A549 (cell line): ENCODE data around the gene POMT1. TPM values are rescaled to one million over a fixed set of nuclear protein-coding genes. Genes with fewer than 3 reads are reported as not detected.

Experiments
- ATAC-seq, 2 experiments: fragments of 200-7000 bp in 1 of 2; fragments of >200 bp in 1 of 2; cut with Nextera tagmentation in 1 of 2; cut with Tn5 transposase in 1 of 2; 3 replicates each; pipeline versions ENCODE4 v1.8.0 to v1.9.1; 2018 to 2020; ENCODE audit warnings: mild to moderate bottlenecking in 1 of 2, moderate library complexity in 1 of 2
- CTCF ChIA-PET: fragments of 300-600 bp; sonication (Branson Sonifier 250); formaldehyde crosslinking; extraction: SDS; loops from one replicate; lab custom pipeline; 2021; ENCODE audit warnings: antibody characterized with exemption, inconsistent platforms; lab: Yijun Ruan, JAX
- POLR2A ChIA-PET: fragments of 350-600 bp; formaldehyde crosslinking; extraction: SDS; loops from one replicate; lab custom pipeline; 2021; ENCODE audit warnings: antibody characterized with exemption, inconsistent platforms; lab: Yijun Ruan, JAX
- DNase-seq, 2 experiments: peaks; one replicate each; pipeline versions ENCODE4 v3.0.0 to v3.0.0-alpha.2; 2011 to 2016; ENCODE audit warnings: low read depth in 1 of 2, low spot score in 1 of 2
- FAIRE-seq: peaks from 2 replicates; lab custom pipeline; 2011; peaks lifted over from hg19 to GRCh38; lab: Jason Lieb, UNC
- H3K27ac ChIP-seq, 2 experiments: fragments of >200 bp; sonication (Bioruptor Twin); formaldehyde crosslinking; 3 replicates each; pipeline ENCODE4 v1.5.1; 2016 to 2017
- H3K4me1 ChIP-seq: fragments of >200 bp; sonication (Bioruptor Twin); formaldehyde crosslinking; 3 replicates; pipeline ENCODE4 v1.6.1; 2016
- H3K4me2 ChIP-seq: fragments of >200 bp; sonication (Bioruptor Twin); formaldehyde crosslinking; 3 replicates; pipeline ENCODE4 v1.6.1; 2016
- H3K4me3 ChIP-seq: fragments of >200 bp; sonication (Bioruptor Twin); formaldehyde crosslinking; 3 replicates; pipeline ENCODE4 v1.5.1; 2016
- H3K9me3 ChIP-seq: fragments of >200 bp; sonication (Bioruptor Twin); formaldehyde crosslinking; 3 replicates; pipeline ENCODE4 v1.6.1; 2016
- CBX8 ChIP-seq: fragments of 200-600 bp; sonication (generic); IDR thresholded peaks from 2 replicates; pipeline ENCODE4 v1.6.1; 2016
- CEBPB ChIP-seq, 2 experiments: fragments of >200 bp in 1 of 2; sonication (Bioruptor Twin) in 1 of 2; formaldehyde crosslinking in 1 of 2; IDR thresholded peaks; 2 replicates each; pipeline ENCODE4 v1.6.1; 2012 to 2016
- EHF ChIP-seq: fragments of 250-450 bp; sonication (Bioruptor Pico); IDR thresholded peaks from 2 replicates; pipeline ENCODE4 v1.5.0; 2020; ENCODE audit warnings: mild to moderate bottlenecking
- EHMT2 ChIP-seq: fragments of 200-600 bp; sonication (generic); IDR thresholded peaks from 2 replicates; pipeline ENCODE4 v1.6.1; 2016; ENCODE audit warnings: antibody characterized with exemption, low read depth, mild to moderate bottlenecking, moderate library complexity
- ESRRA ChIP-seq: fragments of 150-350 bp; IDR thresholded peaks from 2 replicates; pipeline ENCODE4 v1.6.1; 2014; ENCODE audit warnings: mild to moderate bottlenecking, low read length, borderline replicate concordance
- FOSL2 ChIP-seq, 2 experiments: fragments of 450-650 bp in 1 of 2; fragments of >200 bp in 1 of 2; sonication (Bioruptor Twin) in 1 of 2; formaldehyde crosslinking; IDR thresholded peaks; 2 replicates each; pipeline versions ENCODE4 v1.5.0 to v1.6.1; 2016 to 2020; ENCODE audit warnings: mild to moderate bottlenecking in 1 of 2, moderate library complexity in 1 of 2
- GATA3 ChIP-seq: IDR thresholded peaks from 2 replicates; pipeline ENCODE4 v1.6.1; 2012; ENCODE audit warnings: borderline replicate concordance
- HOXB13 ChIP-seq: fragments of 250-450 bp; sonication (Bioruptor Pico); IDR thresholded peaks from 2 replicates; pipeline ENCODE4 v1.5.0; 2020; ENCODE audit warnings: low read depth, mild to moderate bottlenecking, moderate library complexity
- HOXB5 ChIP-seq: fragments of 250-450 bp; sonication (Bioruptor Pico); IDR thresholded peaks from 2 replicates; pipeline ENCODE4 v1.5.0; 2020; ENCODE audit warnings: mild to moderate bottlenecking, moderate library complexity
- JUN ChIP-seq, 2 experiments: fragments of >200 bp; sonication (Bioruptor Twin); formaldehyde crosslinking; IDR thresholded peaks; 2 replicates in 1 of 2; 3 replicates in 1 of 2; pipeline ENCODE4 v1.6.1; 2016 to 2017
- MAZ ChIP-seq: fragments of 150-350 bp; IDR thresholded peaks from 2 replicates; pipeline ENCODE4 v1.6.1; 2014; ENCODE audit warnings: antibody characterized with exemption, low read depth, low read length, borderline replicate concordance
- NPAS2 ChIP-seq: fragments of 250-450 bp; sonication (Bioruptor Pico); IDR thresholded peaks from 2 replicates; pipeline ENCODE4 v1.8.0; 2022; ENCODE audit warnings: mild to moderate bottlenecking, moderate library complexity, borderline replicate concordance
- NR3C1 ChIP-seq: fragments of >200 bp; sonication (Bioruptor Twin); formaldehyde crosslinking; IDR thresholded peaks from 3 replicates; pipeline ENCODE4 v1.6.1; 2017
- POLR2A ChIP-seq: IDR thresholded peaks from 2 replicates; pipeline ENCODE4 v1.6.1; 2012; ENCODE audit warnings: mild to moderate bottlenecking, low read length
- RARB ChIP-seq: fragments of 250-450 bp; sonication (Bioruptor Pico); IDR thresholded peaks from 2 replicates; pipeline ENCODE4 v1.8.0; 2021; ENCODE audit warnings: mild to moderate bottlenecking, moderate library complexity
- RNF2 ChIP-seq: fragments of 200-600 bp; sonication (generic); IDR thresholded peaks from 2 replicates; pipeline ENCODE4 v1.6.1; 2016; ENCODE audit warnings: low read depth, mild to moderate bottlenecking, antibody characterized with exemption, moderate library complexity, borderline replicate concordance
- TP53 ChIP-seq: fragments of 250-450 bp; sonication (Bioruptor Pico); IDR thresholded peaks from 2 replicates; pipeline ENCODE4 v1.5.0; 2021; ENCODE audit warnings: mild to moderate bottlenecking, moderate library complexity
- WGBS: methylation state at CpG from one replicate; pipeline ENCODE4 v1.1.6; 2017; ENCODE audit errors: missing lambda C conversion rate; 5-methylcytosine and 5-hydroxymethylcytosine counted together
- polyA plus RNA-seq, 4 experiments: library from polyadenylated mRNA; depleted of rRNA in 3 of 4; stranded (reverse); fragments of >200 nt; fragmentation: RNase III in 1 of 4; extraction: RNeasy Plus Mini Kit Qiagen cat#74134 plus additional on column Dnase treatment in 1 of 4; gene quantifications; 2 replicates in 3 of 4; 3 replicates in 1 of 4; pipeline ENCODE4 v1.2.3, GENCODE V29; 2011 to 2017
- TF ChIP-seq, protein P1 (sequence below): fragments of 450-650 bp; IDR thresholded peaks from 2 replicates; pipeline ENCODE4 v1.6.1; 2014; ENCODE audit warnings: antibody characterized with exemption
- TF ChIP-seq, protein P2 (sequence below): IDR thresholded peaks from 2 replicates; pipeline ENCODE4 v1.6.1; 2012; ENCODE audit warnings: low read depth, borderline replicate concordance

The POMT1 gene
- polyA plus RNA-seq, 2 of the 4 experiments (the other 2 are of a cell fraction): 16.5 to 17.7 TPM

DNA sequence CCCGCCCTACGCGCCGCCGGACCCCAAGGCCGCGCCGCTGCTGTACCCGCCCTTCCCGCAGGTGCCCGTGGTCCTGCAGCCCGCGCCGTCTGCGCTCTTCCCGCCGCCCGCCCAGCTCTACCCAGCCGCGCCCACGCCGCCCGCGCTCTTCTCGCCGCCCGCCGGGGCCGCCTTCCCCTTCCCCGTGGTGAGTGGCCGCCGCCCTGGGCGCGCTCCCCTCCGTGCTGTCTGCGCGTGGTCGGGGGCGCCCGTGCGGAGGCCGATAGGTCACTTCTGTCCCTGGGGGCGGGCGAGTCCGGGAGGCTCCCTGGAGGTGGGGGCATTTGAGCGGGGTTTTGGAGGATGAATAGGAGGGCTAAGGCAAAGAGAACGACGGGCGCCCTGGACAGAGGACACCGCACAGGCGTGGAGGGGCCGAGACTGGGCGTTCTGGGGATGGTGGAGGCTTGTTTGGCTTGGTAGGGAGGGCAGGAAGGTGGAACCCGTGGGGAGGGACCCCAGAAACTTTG lies 52.2 kb downstream of the POMT1 start:
- WGBS: 95% methylated on average over 31 of the region's 54 CpGs
- ChIA-PET CTCF (interaction anchor here (0.6 kb wide), 1 partner anchor 13 kb away, joined by 4 read pairs; no protein-coding TSS in a partner anchor), POLR2A (no interaction called here)
- no peak overlapping the region for H3K27ac ChIP-seq
- H3K4me1 ChIP-seq: no peaks in the 10 kb centered on the region
- ATAC-seq: no peak
- TF ChIP-seq NPAS2 (CRISPR knock-in tag): no peak
- TF ChIP-seq CEBPB (IDR thresholded peaks at IDR 0.05): no peak
- TF ChIP-seq POLR2A: no peak
- TF ChIP-seq ESRRA: no peak
- no peak for FAIRE-seq
- H3K4me3 ChIP-seq: no peak overlapping the region
- no peaks in the 10 kb centered on the region for H3K9me3 ChIP-seq
- no peak for DNase-seq
- no peak overlapping the region for H3K4me2 ChIP-seq

DNA sequence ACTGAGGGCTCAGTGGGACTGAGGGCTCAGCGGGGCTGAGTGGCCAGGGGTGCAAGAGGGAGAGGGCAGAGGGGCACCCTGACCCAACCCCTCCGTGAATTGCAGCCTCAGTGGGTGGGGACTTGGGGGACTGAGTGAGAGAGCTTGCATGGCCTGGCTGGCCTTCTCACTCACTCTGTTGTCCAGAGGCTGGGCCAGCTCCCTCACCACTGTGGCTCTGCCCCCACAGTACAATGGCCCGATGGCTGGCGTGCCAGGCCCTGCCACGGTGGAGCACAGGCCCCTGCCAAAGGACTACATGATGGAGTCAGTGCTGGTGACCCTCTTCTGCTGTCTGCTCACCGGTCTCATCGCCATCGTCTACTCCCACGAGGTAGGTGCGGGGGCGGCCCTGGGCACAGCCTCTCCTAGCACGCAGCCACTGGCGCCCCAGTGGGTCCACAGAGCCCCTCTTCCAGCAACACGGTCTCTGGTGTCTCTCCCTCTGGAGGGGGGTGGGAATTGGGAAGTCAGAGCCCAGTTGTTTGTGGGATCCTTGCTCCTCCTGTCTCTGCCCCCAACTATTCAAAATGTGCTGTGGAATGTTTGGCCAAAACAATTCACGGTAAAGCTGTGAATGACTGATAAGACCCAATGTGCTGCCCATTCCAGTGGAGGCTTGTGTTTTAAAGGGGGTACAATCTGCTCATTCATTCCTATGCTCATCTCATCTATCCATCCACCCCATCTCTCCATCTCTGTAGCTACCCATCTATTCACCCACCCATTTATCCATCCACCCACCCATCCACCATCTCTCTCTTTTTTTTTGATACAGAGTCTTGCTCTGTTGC lies 53.3 kb downstream of the POMT1 start:
- TF ChIP-seq, protein P1, sequence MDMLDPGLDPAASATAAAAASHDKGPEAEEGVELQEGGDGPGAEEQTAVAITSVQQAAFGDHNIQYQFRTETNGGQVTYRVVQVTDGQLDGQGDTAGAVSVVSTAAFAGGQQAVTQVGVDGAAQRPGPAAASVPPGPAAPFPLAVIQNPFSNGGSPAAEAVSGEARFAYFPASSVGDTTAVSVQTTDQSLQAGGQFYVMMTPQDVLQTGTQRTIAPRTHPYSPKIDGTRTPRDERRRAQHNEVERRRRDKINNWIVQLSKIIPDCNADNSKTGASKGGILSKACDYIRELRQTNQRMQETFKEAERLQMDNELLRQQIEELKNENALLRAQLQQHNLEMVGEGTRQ: no peak
- TF ChIP-seq FOSL2 (IDR thresholded peaks at IDR 0.05): no peak
- no peak for TF ChIP-seq FOSL2 (CRISPR knock-in tag; IDR thresholded peaks at IDR 0.05)
- TF ChIP-seq RARB (CRISPR knock-in tag): no peak
- TF ChIP-seq, protein P2, sequence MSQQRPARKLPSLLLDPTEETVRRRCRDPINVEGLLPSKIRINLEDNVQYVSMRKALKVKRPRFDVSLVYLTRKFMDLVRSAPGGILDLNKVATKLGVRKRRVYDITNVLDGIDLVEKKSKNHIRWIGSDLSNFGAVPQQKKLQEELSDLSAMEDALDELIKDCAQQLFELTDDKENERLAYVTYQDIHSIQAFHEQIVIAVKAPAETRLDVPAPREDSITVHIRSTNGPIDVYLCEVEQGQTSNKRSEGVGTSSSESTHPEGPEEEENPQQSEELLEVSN: no peak
- no peak for TF ChIP-seq POLR2A
- TF ChIP-seq MAZ: no peak
- TF ChIP-seq CBX8: no peak
- TF ChIP-seq HOXB5 (CRISPR knock-in tag): no peak
- no peak for TF ChIP-seq HOXB13 (CRISPR knock-in tag)
- no peak for TF ChIP-seq RNF2
- no peak for TF ChIP-seq EHF (CRISPR knock-in tag)
- FAIRE-seq: no peak
- POLR2A ChIA-PET: no interaction called here

DNA sequence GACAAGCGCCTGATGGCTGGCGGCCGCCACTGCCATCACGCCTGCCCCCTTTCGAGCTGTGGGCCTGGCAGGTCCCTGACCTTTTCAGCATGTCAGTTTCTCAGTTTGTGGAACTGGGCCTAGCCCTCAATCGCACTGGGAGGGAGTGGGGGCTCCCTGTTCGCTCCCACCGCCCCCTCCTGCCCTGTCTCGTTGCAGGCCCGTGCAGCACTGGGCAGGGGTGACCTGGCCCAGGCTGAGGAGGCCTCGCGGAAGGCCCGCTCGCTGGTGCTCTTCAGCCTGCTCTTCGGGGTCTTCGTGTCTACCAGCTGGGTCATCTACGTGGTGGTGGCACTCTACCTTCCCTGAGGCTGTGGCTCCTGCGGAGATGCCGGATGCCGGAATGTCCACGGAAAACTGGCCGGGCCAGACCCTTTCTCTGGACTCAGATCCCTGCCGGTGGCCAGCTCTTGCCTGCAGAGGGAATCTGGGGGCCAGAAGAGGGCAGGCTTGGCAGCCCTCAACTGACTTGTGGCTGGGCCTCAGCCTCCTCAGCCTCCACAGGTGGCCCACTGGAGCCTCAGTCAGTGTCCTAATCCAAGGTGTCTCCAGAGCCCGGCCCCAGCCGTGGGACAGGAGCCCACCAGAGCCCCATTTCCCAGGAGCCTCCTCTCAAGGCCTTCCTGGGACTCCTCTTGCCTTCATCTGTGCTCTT lies 55.3 kb downstream of the POMT1 start:
- DNase-seq (no peak), FAIRE-seq (no peak), ATAC-seq (peak in 1 of 2 experiments; percentile 35; a peak in 2 of 6 replicates)
- Histone ChIP-seq H3K4me2 (no peak overlapping the region), H3K4me3 (no peak overlapping the region), H3K27ac (no peak overlapping the region), H3K4me1 (no peaks in the 10 kb centered on the region), H3K9me3 (peaks cover 13% of the 10 kb centered on the region; the same call in 2 of the 3 replicates)
- ChIA-PET POLR2A (no interaction called here), CTCF (interaction anchor here (1.0 to 2.4 kb wide), 3 partner anchors 12 to 205 kb away, joined by 5 to 7 read pairs (median 7); no protein-coding TSS in a partner anchor)
- WGBS: 92% methylated on average over 20 of the region's 25 CpGs
- TF ChIP-seq GATA3: no peak
- TF ChIP-seq NR3C1: no peak
- no peak for TF ChIP-seq JUN (IDR thresholded peaks at IDR 0.05)
- TF ChIP-seq NPAS2 (CRISPR knock-in tag): no peak
- no peak for TF ChIP-seq CBX8
- no peak for TF ChIP-seq EHMT2
- no peak for TF ChIP-seq TP53 (CRISPR knock-in tag)

More for the DNA sequence above, 53.3 kb downstream of the POMT1 start:
- ATAC-seq (peak in 1 of 2 experiments; percentile 17; a peak in 1 of 6 replicates), DNase-seq (no peak)
- 90% methylated on average over 15 of the region's 15 CpGs for WGBS
- H3K4me2 ChIP-seq: no peak overlapping the region
- 0 out of 3 replicates have a peak, but pooled peaks cover 2% of the 10 kb centered on the region for H3K9me3 ChIP-seq
- H3K27ac ChIP-seq: no peak overlapping the region
- no peak overlapping the region for H3K4me3 ChIP-seq
- CTCF ChIA-PET: no interaction called here
- H3K4me1 ChIP-seq: no peaks in the 10 kb centered on the region
